ENCODE results near the gene ZNF629.

ZNF629 gene

GRCh38 chr16:30745082-30745481, 41.9 kb downstream of the ZNF629 start:
- TF ChIP-seq, protein P1, sequence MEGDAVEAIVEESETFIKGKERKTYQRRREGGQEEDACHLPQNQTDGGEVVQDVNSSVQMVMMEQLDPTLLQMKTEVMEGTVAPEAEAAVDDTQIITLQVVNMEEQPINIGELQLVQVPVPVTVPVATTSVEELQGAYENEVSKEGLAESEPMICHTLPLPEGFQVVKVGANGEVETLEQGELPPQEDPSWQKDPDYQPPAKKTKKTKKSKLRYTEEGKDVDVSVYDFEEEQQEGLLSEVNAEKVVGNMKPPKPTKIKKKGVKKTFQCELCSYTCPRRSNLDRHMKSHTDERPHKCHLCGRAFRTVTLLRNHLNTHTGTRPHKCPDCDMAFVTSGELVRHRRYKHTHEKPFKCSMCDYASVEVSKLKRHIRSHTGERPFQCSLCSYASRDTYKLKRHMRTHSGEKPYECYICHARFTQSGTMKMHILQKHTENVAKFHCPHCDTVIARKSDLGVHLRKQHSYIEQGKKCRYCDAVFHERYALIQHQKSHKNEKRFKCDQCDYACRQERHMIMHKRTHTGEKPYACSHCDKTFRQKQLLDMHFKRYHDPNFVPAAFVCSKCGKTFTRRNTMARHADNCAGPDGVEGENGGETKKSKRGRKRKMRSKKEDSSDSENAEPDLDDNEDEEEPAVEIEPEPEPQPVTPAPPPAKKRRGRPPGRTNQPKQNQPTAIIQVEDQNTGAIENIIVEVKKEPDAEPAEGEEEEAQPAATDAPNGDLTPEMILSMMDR (IDR thresholded peaks at IDR 0.05; ENCODE audit: low read depth, low read length, missing control alignments) = no peak
- no peak overlapping the region for H3K27ac ChIP-seq
- no peak for DNase-seq
- in situ Hi-C loops (cut with HindIII; ENCODE audit: low pct_ligation_motif_present, low sequenced_read_pairs) = no loop called here
- H3K4me3 ChIP-seq (ENCODE audit: low read depth, low read length) = no peak overlapping the region
- no peaks in the 10 kb centered on the region for H3K27me3 ChIP-seq (replicated peaks)
- H3K36me3 ChIP-seq (replicated peaks) = peaks cover 37% of the 10 kb centered on the region

- Histone ChIP-seq H3K36me3 (replicated peaks) (peaks cover 43% of the 10 kb centered on the region), H3K4me3 (ENCODE audit: low read depth, low read length) (no peak overlapping the region), H3K27ac (no peak overlapping the region), H3K27me3 (replicated peaks) (no peaks in the 10 kb centered on the region)
- in situ Hi-C loops (cut with HindIII; ENCODE audit: low pct_ligation_motif_present, low sequenced_read_pairs) = no loop called here
- DNase-seq = no peak
- TF ChIP-seq, protein P1 (IDR thresholded peaks at IDR 0.05; ENCODE audit: low read depth, low read length, missing control alignments) = no peak
These were observed 42.8 kb downstream of the ZNF629 start for GRCh38 chr16:30744183-30744582.

GRCh38 chr16:30743716-30744115, 43.3 kb downstream of the ZNF629 start:
- no peak for DNase-seq
- H3K27ac ChIP-seq = no peak overlapping the region
- in situ Hi-C loops (cut with HindIII; ENCODE audit: low pct_ligation_motif_present, low sequenced_read_pairs) = no loop called here
- TF ChIP-seq, protein P1 (IDR thresholded peaks at IDR 0.05; ENCODE audit: low read depth, low read length, missing control alignments) = no peak
- peaks cover 47% of the 10 kb centered on the region for H3K36me3 ChIP-seq (replicated peaks)
- H3K27me3 ChIP-seq (replicated peaks) = no peaks in the 10 kb centered on the region
- no peak overlapping the region for H3K4me3 ChIP-seq (ENCODE audit: low read depth, low read length)

- peak overlapping the region; percentile 71 for H3K27ac ChIP-seq
- in situ Hi-C loops (cut with HindIII; ENCODE audit: low pct_ligation_motif_present, low sequenced_read_pairs) = no loop called here
- peak; percentile 81 for DNase-seq
- H3K27me3 ChIP-seq (replicated peaks) = no peaks in the 10 kb centered on the region
- TF ChIP-seq, protein P1 (IDR thresholded peaks at IDR 0.05; ENCODE audit: low read depth, low read length, missing control alignments) = no peak
- no peak overlapping the region for H3K4me3 ChIP-seq (ENCODE audit: low read depth, low read length)
- H3K36me3 ChIP-seq (replicated peaks) = peaks cover 70% of the 10 kb centered on the region
These were observed 45.5 kb downstream of the ZNF629 start for GRCh38 chr16:30741461-30741914.

GRCh38 chr16:30740364-30741251, 46.4 kb downstream of the ZNF629 start:
- in situ Hi-C loops (cut with HindIII; ENCODE audit: low pct_ligation_motif_present, low sequenced_read_pairs) = no loop called here
- peak; percentile 35 for DNase-seq
- TF ChIP-seq, protein P1 (IDR thresholded peaks at IDR 0.05; ENCODE audit: low read depth, low read length, missing control alignments) = no peak
- Histone ChIP-seq H3K27ac (peak overlapping the region; percentile 71), H3K27me3 (replicated peaks) (no peaks in the 10 kb centered on the region), H3K36me3 (replicated peaks) (peaks cover 78% of the 10 kb centered on the region), H3K4me3 (ENCODE audit: low read depth, low read length) (no peak overlapping the region)

Data from brain microvascular endothelial cell (primary cell).